Liver (tissue), 9 donors: ENCODE data around the gene SLC38A3. TPM values are rescaled to one million over a fixed set of nuclear protein-coding genes. Genes with fewer than 3 reads are reported as not detected.

Experiments
- DNase-seq: peaks from one replicate; pipeline ENCODE4 v3.0.0-alpha.2; 2017; ENCODE audit warnings: low spot score
- H3K27ac ChIP-seq, 2 donors: one replicate each; pipeline ENCODE4 v1.7.0; 2013; ENCODE audit warnings: inconsistent platforms in 2 of 2, low read length in 2 of 2, control low read depth in 1 of 2, low read depth in 1 of 2, mild to moderate bottlenecking in 1 of 2
- H3K27me3 ChIP-seq, 4 donors: one replicate each; pipeline versions ENCODE4 v1.6.1 to v1.7.0; 2013; ENCODE audit warnings: low read length in 3 of 4, inconsistent platforms in 1 of 4, mild to moderate bottlenecking in 1 of 4, moderate library complexity in 1 of 4; ENCODE audit not compliant: control insufficient read depth in 4 of 4, insufficient read depth in 4 of 4
- H3K36me3 ChIP-seq, 4 donors: one replicate each; pipeline versions ENCODE4 v1.6.1 to v1.7.0; 2013; ENCODE audit warnings: low read length in 3 of 4, mild to moderate bottlenecking in 3 of 4, low read depth in 1 of 4, moderate library complexity in 1 of 4; ENCODE audit not compliant: control insufficient read depth in 4 of 4, insufficient read depth in 3 of 4
- H3K4me1 ChIP-seq, 4 donors: one replicate each; pipeline versions ENCODE4 v1.6.1 to v1.7.0; 2013; ENCODE audit warnings: low read length in 3 of 4, mild to moderate bottlenecking in 3 of 4, moderate library complexity in 1 of 4; ENCODE audit not compliant: control insufficient read depth in 4 of 4, insufficient read depth in 4 of 4
- H3K4me3 ChIP-seq, 3 donors: one replicate each; pipeline versions ENCODE4 v1.6.1 to v1.7.0; 2013; ENCODE audit warnings: low read length in 3 of 3, control low read depth in 1 of 3, low read depth in 1 of 3, mild to moderate bottlenecking in 1 of 3
- H3K9ac ChIP-seq, 2 donors: one replicate each; pipeline ENCODE4 v1.7.0; 2013; ENCODE audit warnings: low read length in 2 of 2, mild to moderate bottlenecking in 2 of 2, moderate library complexity in 2 of 2, control low read depth in 1 of 2, low read depth in 1 of 2
- H3K9me3 ChIP-seq, 4 donors: one replicate each; pipeline versions ENCODE4 v1.6.1 to v1.7.0; 2013; ENCODE audit warnings: low read length in 3 of 4; ENCODE audit not compliant: control insufficient read depth in 4 of 4
- EGR1 ChIP-seq, 2 donors: IDR thresholded peaks; 2 replicates each; pipeline ENCODE4 v1.6.1; 2016 to 2018; ENCODE audit warnings: antibody characterized with exemption in 2 of 2, low read depth in 2 of 2
- FOXA1 ChIP-seq: IDR thresholded peaks from 2 replicates; pipeline ENCODE4 v1.6.1; 2016; ENCODE audit warnings: antibody characterized with exemption
- FOXA2 ChIP-seq: IDR thresholded peaks from 2 replicates; pipeline ENCODE4 v1.6.1; 2016; ENCODE audit warnings: antibody characterized with exemption
- GABPA ChIP-seq, 2 donors: IDR thresholded peaks in 1 of 2; conservative IDR thresholded peaks in 1 of 2; 2 replicates each; pipeline ENCODE4 v1.6.1; 2016; ENCODE audit warnings: antibody characterized with exemption in 2 of 2, mild to moderate bottlenecking in 1 of 2, moderate library complexity in 1 of 2
- HNF4A ChIP-seq, 2 donors: conservative IDR thresholded peaks; 2 replicates each; pipeline ENCODE4 v1.6.1; 2016; ENCODE audit warnings: antibody characterized with exemption in 2 of 2, mild to moderate bottlenecking in 2 of 2
- HNF4G ChIP-seq: IDR thresholded peaks from 2 replicates; pipeline ENCODE4 v1.6.1; 2016; ENCODE audit warnings: antibody characterized with exemption
- JUND ChIP-seq, 2 donors: IDR thresholded peaks; 2 replicates each; pipeline ENCODE4 v1.6.1; 2016; ENCODE audit warnings: antibody characterized with exemption in 2 of 2
- NR2F2 ChIP-seq: IDR thresholded peaks from 2 replicates; pipeline ENCODE4 v1.6.1; 2016; ENCODE audit warnings: antibody characterized with exemption
- RAD21 ChIP-seq, 2 donors: IDR thresholded peaks; 2 replicates each; pipeline ENCODE4 v1.6.1; 2016; ENCODE audit warnings: antibody characterized with exemption in 2 of 2, mild to moderate bottlenecking in 2 of 2
- RXRA ChIP-seq, 2 donors: IDR thresholded peaks; 2 replicates each; pipeline ENCODE4 v1.6.1; 2017 to 2018; ENCODE audit warnings: antibody characterized with exemption in 2 of 2, mild to moderate bottlenecking in 1 of 2
- SP1 ChIP-seq: IDR thresholded peaks from 2 replicates; pipeline ENCODE4 v1.6.1; 2018; ENCODE audit warnings: antibody characterized with exemption, mild to moderate bottlenecking
- TAF1 ChIP-seq: conservative IDR thresholded peaks from 2 replicates; pipeline ENCODE4 v1.6.1; 2016; ENCODE audit warnings: antibody characterized with exemption, mild to moderate bottlenecking
- YY1 ChIP-seq: IDR thresholded peaks from 2 replicates; pipeline ENCODE4 v1.6.1; 2016; ENCODE audit warnings: antibody characterized with exemption, mild to moderate bottlenecking
- WGBS: extraction: QIAGEN DNeasy Blood & Tissue Kit; methylation state at CpG from one replicate; pipeline ENCODE4 v1.1.7; 2013; 5-methylcytosine and 5-hydroxymethylcytosine counted together
- polyA plus RNA-seq, 2 donors: library from polyadenylated mRNA; stranded (reverse) in 1 of 2; unstranded in 1 of 2; fragments of 200-250 nt in 1 of 2; fragments of >200 nt in 1 of 2; fragmentation: Nextera tagmentation in 1 of 2; extraction: Ambion mirVana in 1 of 2; gene quantifications; one replicate each; pipeline versions ENCODE4 v1.2.1 to v1.2.3, GENCODE V29; 2013 to 2015
- total RNA-seq, 2 donors: library from RNA; depleted of rRNA; stranded (reverse); fragments of >200 nt; gene quantifications; one replicate each; pipeline ENCODE4 v1.2.3, GENCODE V29; 2014
- TF ChIP-seq, protein P1 (sequence below): IDR thresholded peaks from 2 replicates; pipeline ENCODE4 v1.6.1; 2016; ENCODE audit warnings: antibody characterized with exemption
- TF ChIP-seq, protein P2 (sequence below): IDR thresholded peaks from 2 replicates; pipeline ENCODE4 v1.6.1; 2016; ENCODE audit warnings: antibody characterized with exemption
- TF ChIP-seq, protein P3 (sequence below): IDR thresholded peaks from 2 replicates; pipeline ENCODE4 v1.6.1; 2016; ENCODE audit warnings: antibody characterized with exemption, mild to moderate bottlenecking
- TF ChIP-seq, protein P4 (sequence below): IDR thresholded peaks from 2 replicates; pipeline ENCODE4 v1.6.1; 2016; ENCODE audit warnings: antibody characterized with exemption
- TF ChIP-seq, protein P5 (sequence below): fragments of 150-350 bp; IDR thresholded peaks from 2 replicates; pipeline ENCODE4 v1.5.1; 2017; ENCODE audit warnings: improper control_type of control experiment, low read depth, low read length; ENCODE audit not compliant: missing input control
- donor health status: healthy.
- donor health status: healthy.
- donor health status: healthy.
- donor health status: healthy.
- donor health status: healthy.

The SLC38A3 gene
- total and polyA plus RNA-seq, 4 donors = 98.1 to 180 (median 140) TPM

- Histone ChIP-seq H3K27me3 (no peaks in the 10 kb centered on the region), H3K27ac (peak overlapping the region; percentile 70 to 77), H3K36me3 (peaks cover 4 to 10% (median 6%) of the 10 kb centered on the region in 4 donors), H3K9me3 (no peaks in the 10 kb centered on the region), H3K4me1 (peaks cover 21 to 83% (median 74%) of the 10 kb centered on the region in 4 donors), H3K4me3 (no peak overlapping the region), H3K9ac (peak overlapping the region; percentile 40 to 69)
- TF ChIP-seq JUND (IDR thresholded peaks at IDR 0.05) (no peak), FOXA1 (no peak), FOXA2 (no peak), HNF4A (conservative IDR thresholded peaks at IDR 0.05) (no peak), EGR1 (IDR thresholded peaks at IDR 0.05; ENCODE audit: low read depth in 2 of 2) (no peak), TAF1 (no peak), RXRA (IDR thresholded peaks at IDR 0.05) (no peak), NR2F2 (no peak), RAD21 (IDR thresholded peaks at IDR 0.05) (no peak), SP1 (no peak), GABPA (IDR thresholded peaks at IDR 0.05 in 1 of 2, conservative IDR thresholded peaks at IDR 0.05 in 1 of 2) (no peak), YY1 (no peak), HNF4G (no peak)
- TF ChIP-seq, protein P1, sequence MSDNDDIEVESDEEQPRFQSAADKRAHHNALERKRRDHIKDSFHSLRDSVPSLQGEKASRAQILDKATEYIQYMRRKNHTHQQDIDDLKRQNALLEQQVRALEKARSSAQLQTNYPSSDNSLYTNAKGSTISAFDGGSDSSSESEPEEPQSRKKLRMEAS = no peak
- TF ChIP-seq, protein P2, sequence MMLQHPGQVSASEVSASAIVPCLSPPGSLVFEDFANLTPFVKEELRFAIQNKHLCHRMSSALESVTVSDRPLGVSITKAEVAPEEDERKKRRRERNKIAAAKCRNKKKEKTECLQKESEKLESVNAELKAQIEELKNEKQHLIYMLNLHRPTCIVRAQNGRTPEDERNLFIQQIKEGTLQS = no peak
- TF ChIP-seq, protein P3, sequence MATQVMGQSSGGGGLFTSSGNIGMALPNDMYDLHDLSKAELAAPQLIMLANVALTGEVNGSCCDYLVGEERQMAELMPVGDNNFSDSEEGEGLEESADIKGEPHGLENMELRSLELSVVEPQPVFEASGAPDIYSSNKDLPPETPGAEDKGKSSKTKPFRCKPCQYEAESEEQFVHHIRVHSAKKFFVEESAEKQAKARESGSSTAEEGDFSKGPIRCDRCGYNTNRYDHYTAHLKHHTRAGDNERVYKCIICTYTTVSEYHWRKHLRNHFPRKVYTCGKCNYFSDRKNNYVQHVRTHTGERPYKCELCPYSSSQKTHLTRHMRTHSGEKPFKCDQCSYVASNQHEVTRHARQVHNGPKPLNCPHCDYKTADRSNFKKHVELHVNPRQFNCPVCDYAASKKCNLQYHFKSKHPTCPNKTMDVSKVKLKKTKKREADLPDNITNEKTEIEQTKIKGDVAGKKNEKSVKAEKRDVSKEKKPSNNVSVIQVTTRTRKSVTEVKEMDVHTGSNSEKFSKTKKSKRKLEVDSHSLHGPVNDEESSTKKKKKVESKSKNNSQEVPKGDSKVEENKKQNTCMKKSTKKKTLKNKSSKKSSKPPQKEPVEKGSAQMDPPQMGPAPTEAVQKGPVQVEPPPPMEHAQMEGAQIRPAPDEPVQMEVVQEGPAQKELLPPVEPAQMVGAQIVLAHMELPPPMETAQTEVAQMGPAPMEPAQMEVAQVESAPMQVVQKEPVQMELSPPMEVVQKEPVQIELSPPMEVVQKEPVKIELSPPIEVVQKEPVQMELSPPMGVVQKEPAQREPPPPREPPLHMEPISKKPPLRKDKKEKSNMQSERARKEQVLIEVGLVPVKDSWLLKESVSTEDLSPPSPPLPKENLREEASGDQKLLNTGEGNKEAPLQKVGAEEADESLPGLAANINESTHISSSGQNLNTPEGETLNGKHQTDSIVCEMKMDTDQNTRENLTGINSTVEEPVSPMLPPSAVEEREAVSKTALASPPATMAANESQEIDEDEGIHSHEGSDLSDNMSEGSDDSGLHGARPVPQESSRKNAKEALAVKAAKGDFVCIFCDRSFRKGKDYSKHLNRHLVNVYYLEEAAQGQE = no peak
- TF ChIP-seq, protein P4, sequence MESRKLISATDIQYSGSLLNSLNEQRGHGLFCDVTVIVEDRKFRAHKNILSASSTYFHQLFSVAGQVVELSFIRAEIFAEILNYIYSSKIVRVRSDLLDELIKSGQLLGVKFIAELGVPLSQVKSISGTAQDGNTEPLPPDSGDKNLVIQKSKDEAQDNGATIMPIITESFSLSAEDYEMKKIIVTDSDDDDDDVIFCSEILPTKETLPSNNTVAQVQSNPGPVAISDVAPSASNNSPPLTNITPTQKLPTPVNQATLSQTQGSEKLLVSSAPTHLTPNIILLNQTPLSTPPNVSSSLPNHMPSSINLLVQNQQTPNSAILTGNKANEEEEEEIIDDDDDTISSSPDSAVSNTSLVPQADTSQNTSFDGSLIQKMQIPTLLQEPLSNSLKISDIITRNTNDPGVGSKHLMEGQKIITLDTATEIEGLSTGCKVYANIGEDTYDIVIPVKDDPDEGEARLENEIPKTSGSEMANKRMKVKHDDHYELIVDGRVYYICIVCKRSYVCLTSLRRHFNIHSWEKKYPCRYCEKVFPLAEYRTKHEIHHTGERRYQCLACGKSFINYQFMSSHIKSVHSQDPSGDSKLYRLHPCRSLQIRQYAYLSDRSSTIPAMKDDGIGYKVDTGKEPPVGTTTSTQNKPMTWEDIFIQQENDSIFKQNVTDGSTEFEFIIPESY = no peak
- TF ChIP-seq, protein P5, sequence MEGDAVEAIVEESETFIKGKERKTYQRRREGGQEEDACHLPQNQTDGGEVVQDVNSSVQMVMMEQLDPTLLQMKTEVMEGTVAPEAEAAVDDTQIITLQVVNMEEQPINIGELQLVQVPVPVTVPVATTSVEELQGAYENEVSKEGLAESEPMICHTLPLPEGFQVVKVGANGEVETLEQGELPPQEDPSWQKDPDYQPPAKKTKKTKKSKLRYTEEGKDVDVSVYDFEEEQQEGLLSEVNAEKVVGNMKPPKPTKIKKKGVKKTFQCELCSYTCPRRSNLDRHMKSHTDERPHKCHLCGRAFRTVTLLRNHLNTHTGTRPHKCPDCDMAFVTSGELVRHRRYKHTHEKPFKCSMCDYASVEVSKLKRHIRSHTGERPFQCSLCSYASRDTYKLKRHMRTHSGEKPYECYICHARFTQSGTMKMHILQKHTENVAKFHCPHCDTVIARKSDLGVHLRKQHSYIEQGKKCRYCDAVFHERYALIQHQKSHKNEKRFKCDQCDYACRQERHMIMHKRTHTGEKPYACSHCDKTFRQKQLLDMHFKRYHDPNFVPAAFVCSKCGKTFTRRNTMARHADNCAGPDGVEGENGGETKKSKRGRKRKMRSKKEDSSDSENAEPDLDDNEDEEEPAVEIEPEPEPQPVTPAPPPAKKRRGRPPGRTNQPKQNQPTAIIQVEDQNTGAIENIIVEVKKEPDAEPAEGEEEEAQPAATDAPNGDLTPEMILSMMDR = no peak
- 33% methylated on average over 12 of the region's 12 CpGs for WGBS
- no peak for DNase-seq
Observed at GRCh38 chr3:50213373-50213772, 8.3 kb downstream of the SLC38A3 start.
